ENCODE measurements around the gene PLEKHD1. TPM values are rescaled to one million over a fixed set of nuclear protein-coding genes. Genes with fewer than 3 reads are reported as not detected.

The PLEKHD1 gene
- total and polyA plus RNA-seq, 9 of the 15 experiments (the other 6 are each of a cell fraction or from before 2014, with no cell fraction given) = not detected

DNA sequence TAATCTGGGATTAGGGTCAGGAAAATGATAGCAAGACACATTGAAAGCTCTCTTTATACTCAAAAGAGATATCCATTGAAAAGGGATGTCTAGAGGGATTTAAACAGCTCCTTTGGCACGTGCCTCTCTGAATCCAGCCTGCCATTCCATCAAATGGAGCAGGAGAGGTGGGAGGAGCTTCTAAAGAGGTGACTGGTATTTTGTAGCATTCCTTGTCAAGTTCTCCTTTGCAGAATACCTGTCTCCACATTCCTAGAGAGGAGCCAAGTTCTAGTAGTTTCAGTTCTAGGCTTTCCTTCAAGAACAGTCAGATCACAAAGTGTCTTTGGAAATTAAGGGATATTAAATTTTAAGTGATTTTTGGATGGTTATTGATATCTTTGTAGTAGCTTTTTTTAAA is 25.4 kb upstream of the PLEKHD1 start:
- Histone ChIP-seq H3K9me3 (replicated peaks; ENCODE audit: control insufficient read depth, insufficient read depth, low read depth, low read length) (no peaks in the 10 kb centered on the region), H3K27ac (ENCODE audit: extremely low read depth, low read depth, low read length) (no peak overlapping the region), H3K9ac (ENCODE audit: insufficient read depth in 1 of 2, low read depth in 2 of 2, low read length in 2 of 2) (no peak overlapping the region), H3K36me3 (ENCODE audit: control insufficient read depth, insufficient read depth, low read length) (peaks cover 42% of the 10 kb centered on the region; the same call in 2 of the 3 replicates), H3K4me1 (replicated peaks in 1 of 2; ENCODE audit: control insufficient read depth in 2 of 2, insufficient read depth in 2 of 2, low read length in 2 of 2) (no peaks in the 10 kb centered on the region), H3K27me3 (ENCODE audit: control insufficient read depth in 2 of 2, insufficient read depth in 2 of 2, low read length in 2 of 2) (no peaks in the 10 kb centered on the region), H2AFZ (ENCODE audit: low read depth, low read length) (no peak overlapping the region), H3K79me2 (ENCODE audit: control insufficient read depth, insufficient read depth, low read length) (no peaks in the 10 kb centered on the region), H4K20me1 (replicated peaks; ENCODE audit: control insufficient read depth, insufficient read depth, low read length) (no peaks in the 10 kb centered on the region), H3K9me1 (ENCODE audit: control insufficient read depth, insufficient read depth, low read length) (no peaks in the 10 kb centered on the region), H3K4me2 (ENCODE audit: insufficient read depth, low read length) (no peak overlapping the region), H3K4me3 (no peak overlapping the region)
- TF ChIP-seq ZNF212 (CRISPR knock-in tag; IDR thresholded peaks at IDR 0.05) (no peak), ZNF175 (CRISPR knock-in tag; IDR thresholded peaks at IDR 0.05; ENCODE audit: low read depth) (no peak), CSDE1 (IDR thresholded peaks at IDR 0.05) (no peak), ZNF583 (CRISPR knock-in tag; IDR thresholded peaks at IDR 0.05) (no peak), ELF4 (CRISPR knock-in tag; IDR thresholded peaks at IDR 0.05) (no peak)
- TF ChIP-seq, protein P1, sequence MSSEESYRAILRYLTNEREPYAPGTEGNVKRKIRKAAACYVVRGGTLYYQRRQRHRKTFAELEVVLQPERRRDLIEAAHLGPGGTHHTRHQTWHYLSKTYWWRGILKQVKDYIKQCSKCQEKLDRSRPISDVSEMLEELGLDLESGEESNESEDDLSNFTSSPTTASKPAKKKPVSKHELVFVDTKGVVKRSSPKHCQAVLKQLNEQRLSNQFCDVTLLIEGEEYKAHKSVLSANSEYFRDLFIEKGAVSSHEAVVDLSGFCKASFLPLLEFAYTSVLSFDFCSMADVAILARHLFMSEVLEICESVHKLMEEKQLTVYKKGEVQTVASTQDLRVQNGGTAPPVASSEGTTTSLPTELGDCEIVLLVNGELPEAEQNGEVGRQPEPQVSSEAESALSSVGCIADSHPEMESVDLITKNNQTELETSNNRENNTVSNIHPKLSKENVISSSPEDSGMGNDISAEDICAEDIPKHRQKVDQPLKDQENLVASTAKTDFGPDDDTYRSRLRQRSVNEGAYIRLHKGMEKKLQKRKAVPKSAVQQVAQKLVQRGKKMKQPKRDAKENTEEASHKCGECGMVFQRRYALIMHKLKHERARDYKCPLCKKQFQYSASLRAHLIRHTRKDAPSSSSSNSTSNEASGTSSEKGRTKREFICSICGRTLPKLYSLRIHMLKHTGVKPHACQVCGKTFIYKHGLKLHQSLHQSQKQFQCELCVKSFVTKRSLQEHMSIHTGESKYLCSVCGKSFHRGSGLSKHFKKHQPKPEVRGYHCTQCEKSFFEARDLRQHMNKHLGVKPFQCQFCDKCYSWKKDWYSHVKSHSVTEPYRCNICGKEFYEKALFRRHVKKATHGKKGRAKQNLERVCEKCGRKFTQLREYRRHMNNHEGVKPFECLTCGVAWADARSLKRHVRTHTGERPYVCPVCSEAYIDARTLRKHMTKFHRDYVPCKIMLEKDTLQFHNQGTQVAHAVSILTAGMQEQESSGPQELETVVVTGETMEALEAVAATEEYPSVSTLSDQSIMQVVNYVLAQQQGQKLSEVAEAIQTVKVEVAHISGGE (CRISPR knock-in tag; IDR thresholded peaks at IDR 0.05) = no peak
- TF ChIP-seq, protein P2, sequence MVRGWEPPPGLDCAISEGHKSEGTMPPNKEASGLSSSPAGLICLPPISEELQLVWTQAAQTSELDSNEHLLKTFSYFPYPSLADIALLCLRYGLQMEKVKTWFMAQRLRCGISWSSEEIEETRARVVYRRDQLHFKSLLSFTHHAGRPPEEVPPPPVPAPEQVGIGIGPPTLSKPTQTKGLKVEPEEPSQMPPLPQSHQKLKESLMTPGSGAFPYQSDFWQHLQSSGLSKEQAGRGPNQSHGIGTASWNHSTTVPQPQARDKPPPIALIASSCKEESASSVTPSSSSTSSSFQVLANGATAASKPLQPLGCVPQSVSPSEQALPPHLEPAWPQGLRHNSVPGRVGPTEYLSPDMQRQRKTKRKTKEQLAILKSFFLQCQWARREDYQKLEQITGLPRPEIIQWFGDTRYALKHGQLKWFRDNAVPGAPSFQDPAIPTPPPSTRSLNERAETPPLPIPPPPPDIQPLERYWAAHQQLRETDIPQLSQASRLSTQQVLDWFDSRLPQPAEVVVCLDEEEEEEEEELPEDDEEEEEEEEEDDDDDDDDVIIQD (CRISPR knock-in tag; IDR thresholded peaks at IDR 0.05) = no peak
- intact Hi-C loops (cut with micrococcal nuclease) (no loop called here), in situ Hi-C loops (cut with MboI) (loop anchor here (25.0 kb wide), 2 partner anchors 197 to 597 kb away; partner anchors contain the start of gene GALNT16)
- DNase-seq (ENCODE audit: extremely low read depth in 1 of 4, low spot score in 3 of 4) (no peak), ATAC-seq (no peak), FAIRE-seq (no peak)
- ChIA-PET CTCF (ENCODE audit: low intra/inter-chr PET ratio) (interaction anchor here (1.0 kb wide), 1 partner anchor 216 kb away, joined by 7 read pairs; no protein-coding TSS in a partner anchor), POLR2A (interaction anchor here (0.6 to 1.4 kb wide), 2 partner anchors 12 to 59 kb away, joined by 3 to 5 read pairs; no protein-coding TSS in a partner anchor)
- WGBS (ENCODE audit: insufficient coverage, low coverage, missing lambda C conversion rate) = 50% methylated on average over 1 of the region's 1 CpG
- no TSS peak for BruUV-seq (replicated peaks)

Data from K562 (cell line).